ENCODE data around the gene NME4.

Gene NME4

GRCh38 chr16:440627-441026, 43.6 kb downstream of the NME4 start:
- no peak for DNase-seq

- no peak for DNase-seq
Observed at GRCh38 chr16:441447-441846, 44.4 kb downstream of the NME4 start.

- no peak for DNase-seq
Observed at GRCh38 chr16:442976-443375, 46.0 kb downstream of the NME4 start.

- no peak for DNase-seq
Observed at GRCh38 chr16:444027-444426, 47.0 kb downstream of the NME4 start.

- DNase-seq: no peak
Observed at GRCh38 chr16:445566-445965, 48.6 kb downstream of the NME4 start.

All from fibroblast of skin of right quadriceps (primary cell).